GM19455 (cell line): ENCODE results near the gene TCEANC2.

Experiments used
- ATAC-seq: cut with Tn5 transposase; IDR thresholded peaks from one replicate; pipeline ENCODE4 v1.9.1; 2021; ENCODE audit not compliant: unreplicated experiment

The TCEANC2 gene

DNA sequence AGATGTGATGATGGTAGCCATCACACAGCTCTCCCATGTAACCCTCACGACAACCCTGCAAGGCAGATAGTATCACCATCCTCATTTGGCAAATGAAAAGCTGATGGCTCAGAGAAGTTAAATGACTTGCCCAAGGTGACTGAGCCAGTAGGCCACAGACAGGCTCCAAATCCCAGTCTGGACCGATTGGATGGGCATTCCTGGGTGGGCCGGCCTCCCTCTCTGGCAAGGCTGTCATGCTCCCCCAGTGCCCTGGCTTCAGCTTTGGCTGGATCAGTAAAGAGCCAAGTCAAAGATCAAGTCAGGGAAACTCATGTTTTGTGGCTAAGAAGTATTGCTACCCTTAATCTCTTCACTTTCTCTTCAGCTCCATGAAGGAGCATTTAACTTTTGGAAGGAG is 58.2 kb downstream of the TCEANC2 start:
- ATAC-seq, result no peak

DNA sequence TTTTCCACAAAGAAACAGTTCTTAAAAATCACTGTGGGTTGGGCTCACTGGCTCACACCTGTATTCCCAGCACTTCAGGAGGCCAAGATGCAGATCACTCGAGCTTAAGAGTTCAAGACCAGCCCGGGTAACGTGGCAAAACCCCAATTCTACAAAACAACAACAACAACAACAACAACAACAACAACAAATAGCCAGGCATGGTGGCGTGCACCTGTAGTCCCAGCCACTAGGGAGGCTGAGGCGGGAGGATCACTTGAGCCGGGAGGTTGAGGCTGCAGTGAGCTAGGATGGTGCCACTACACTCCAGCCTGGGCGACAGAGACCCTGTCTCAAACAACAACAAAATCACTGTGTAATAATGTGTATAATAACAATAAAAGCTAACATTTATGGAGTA is 58.6 kb downstream of the TCEANC2 start:
- ATAC-seq, result no peak

DNA sequence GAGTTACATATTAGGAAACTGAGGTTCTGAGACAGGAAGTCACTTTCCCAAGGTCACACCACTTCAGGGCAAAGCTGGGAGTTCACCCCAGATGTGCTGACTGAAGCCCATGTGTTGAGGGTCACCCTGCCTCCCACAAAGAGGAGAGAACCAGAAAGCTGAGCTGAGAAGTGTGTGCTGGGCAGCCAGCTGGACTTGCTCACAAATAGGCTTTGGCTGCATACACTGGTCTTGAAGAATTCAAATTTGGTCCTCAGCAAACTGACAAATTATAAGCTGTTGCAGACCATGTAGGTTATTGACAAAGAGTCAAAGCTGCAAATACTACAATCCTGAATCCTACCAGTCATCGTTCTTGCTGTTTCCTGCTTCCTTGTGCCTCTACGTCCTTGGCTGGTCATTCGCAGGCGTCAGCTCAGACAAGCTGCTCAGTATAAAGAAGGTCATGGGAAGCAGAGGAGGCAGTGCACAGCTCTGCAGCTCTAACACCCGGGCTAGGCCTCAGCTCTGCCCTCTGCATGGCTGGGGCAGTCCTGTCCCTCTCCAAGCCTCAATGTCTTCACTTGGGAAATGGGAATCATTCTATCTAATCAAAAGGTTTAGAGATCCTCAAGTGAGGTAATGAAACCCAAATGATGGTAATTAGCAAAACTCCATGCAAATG is 59.4 kb downstream of the TCEANC2 start:
- ATAC-seq, result no peak

DNA sequence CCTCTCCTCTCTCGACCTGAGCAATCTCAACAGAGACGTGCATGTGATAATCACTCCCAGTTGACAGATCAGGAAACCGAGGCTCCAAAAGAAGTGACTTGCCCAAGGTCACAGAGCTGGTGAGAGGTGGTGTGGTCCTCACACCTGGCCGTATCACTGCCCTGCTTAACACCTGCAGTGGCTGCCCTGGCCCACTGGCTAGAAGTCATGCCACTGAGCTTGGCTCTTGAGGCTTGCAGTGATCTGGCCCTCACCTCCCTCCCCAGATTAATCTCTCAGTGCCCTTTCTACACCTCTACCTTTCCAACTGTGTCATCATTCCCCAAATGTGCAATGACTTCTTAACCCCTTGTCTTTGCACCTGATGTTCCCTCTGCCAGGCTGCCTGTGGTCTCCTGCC is 60.6 kb downstream of the TCEANC2 start:
- no peak for ATAC-seq

DNA sequence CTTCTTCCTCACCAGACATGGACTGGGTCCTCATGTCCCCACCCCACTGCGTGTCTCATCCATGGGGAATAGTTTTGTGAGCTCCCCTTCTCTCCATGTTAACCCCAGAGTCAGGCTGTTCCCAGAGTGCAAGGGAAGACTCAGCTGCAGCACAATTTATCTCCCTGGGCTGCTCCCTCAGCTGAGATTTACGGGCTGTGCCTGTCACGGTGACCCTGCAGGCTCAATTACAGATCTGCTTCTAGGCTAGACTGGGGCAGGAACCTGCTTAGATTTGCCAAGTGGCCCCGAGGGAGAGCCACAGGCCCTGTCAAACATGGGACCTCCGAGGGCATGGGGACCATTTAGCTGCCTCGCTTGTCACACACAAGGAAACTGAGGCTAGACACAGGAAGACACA is 61.5 kb downstream of the TCEANC2 start:
- ATAC-seq, result no peak

DNA sequence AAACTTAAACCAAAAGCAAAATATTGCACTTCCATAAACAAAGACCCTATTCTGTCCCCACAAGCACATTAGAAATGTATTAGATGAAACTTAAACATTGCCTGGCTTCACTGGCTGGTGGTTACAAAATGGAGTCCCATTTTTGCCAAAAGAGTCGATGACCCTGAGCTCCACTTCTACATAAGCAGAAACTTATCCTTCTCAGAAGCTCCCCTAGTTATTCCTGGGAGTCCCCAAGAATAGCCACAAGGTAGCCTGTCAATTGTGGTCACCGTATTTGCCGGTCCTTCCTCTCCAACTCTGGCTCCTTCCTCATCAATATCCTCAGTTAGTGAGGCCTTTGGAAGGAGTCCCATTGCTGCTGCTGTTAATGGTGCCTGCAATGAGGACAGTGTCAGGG is 62.1 kb downstream of the TCEANC2 start:
- no peak for ATAC-seq

DNA sequence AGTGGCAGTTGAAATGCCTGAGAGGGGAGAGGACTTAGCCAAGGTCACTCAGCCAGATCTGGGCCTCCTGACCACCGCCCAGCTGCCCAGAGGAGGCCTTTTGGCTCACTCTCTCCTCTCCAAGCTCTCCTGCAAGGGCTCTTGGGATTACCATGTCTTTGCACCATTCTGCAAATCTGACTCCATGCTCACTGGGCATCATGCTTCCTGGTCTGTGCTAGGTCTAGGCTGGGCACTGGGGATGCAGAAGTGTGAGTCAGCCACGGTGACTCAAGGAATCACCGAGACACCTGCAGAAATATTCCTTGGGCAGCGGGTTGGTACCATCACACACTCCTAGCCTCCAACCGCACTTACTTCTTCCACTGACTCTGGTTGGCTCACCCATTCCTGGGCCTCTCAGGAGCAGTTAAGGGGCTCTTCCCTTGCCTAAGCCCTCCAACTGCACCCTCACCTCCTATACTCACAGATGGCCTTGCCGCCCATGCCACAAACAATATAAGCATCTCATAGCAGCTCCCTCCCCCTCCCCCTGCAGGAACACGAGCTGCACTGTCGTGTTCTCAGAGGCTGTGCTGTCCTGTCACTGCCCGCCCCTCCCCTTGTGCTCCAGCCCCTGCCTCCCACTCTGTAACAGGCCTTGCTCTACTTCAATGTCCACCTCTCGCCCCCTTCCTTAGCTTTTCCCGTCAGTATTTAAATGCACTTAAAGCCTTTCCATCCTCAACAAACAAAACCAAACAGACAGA is 64.6 kb downstream of the TCEANC2 start:
- no peak for ATAC-seq

DNA sequence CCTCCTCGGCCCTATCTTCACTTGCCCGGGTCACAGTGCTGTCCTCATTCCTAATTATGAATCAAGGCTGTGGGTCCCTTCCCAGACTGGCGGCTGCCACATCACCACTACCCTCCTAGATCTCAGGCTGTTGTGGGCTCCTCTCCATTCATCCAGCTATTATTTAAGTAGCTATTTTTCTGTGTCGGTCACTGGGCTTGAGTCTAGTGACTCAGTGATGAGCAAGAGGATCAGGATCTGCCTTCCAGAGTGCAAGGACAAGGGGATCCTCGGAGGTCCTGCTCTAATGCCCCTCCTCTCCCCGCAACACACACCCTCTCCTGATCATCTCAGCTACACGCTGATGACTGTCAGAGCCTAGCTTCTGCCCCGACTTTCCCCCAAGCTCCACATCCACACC is 65.3 kb downstream of the TCEANC2 start:
- ATAC-seq, result no peak

DNA sequence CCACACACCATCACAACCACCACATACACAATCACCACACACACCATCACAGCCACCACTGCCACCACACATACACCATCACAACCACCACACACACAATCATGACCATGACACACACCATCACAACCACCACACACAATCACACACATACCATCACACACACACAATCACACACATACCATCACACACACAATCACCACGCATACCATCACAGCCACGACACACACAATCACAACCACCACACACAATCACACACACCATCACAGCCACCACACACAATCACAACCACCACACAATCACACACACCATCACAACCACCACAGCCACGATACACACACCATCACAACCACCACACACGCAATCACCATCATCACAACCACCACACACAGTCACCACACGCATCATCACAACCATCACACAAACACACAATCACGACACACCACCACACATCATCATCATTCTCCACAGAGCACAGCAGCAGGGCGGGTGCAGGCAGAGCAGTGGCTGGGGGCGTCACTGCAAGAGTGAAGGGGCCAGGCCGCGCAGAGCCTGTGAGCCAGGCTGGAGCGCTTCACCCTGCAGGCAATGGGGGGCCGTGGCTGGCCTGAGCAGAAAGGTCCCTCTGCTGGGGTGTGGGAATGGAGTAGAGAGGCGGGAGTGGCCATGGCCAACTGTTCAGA is 66.8 kb downstream of the TCEANC2 start:
- ATAC-seq, result no peak

DNA sequence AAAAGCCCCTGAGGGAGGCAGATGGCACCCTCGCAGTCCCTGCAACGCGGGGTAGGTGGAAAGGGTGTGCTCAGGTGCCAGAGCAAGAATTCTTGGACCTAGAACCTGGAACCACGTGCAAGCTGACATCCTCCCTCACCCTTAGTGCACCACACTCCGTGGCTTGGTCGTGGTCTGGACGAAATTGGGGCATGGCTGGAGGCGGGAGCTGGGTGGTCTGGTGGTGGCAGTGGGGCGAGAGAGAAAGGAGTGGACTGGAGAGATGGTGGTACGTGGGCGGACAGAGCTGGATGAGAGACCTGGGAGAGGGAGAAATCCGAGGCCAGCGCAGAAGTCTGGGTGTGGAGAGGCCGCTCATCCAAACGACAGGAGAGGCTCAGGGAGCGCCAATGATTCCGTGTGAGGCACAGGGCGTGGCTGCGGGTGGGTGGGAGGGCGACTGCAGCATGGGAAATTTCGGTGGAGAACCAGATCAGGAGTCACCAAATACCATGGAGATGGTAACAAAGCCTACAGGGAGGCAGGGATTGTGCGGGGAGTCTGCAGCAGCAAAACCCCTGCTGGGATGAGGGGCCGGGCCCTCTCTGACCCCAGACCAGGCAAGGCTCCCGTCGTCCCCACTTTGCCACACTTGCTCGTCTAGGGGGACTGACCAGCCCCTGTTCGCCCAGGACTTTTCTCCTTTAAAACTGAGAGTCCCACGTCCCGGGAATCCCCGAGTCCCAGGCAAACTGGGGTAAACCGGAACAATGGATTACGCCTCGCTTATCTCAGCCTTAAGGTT is 67.5 kb downstream of the TCEANC2 start:
- no peak for ATAC-seq

DNA sequence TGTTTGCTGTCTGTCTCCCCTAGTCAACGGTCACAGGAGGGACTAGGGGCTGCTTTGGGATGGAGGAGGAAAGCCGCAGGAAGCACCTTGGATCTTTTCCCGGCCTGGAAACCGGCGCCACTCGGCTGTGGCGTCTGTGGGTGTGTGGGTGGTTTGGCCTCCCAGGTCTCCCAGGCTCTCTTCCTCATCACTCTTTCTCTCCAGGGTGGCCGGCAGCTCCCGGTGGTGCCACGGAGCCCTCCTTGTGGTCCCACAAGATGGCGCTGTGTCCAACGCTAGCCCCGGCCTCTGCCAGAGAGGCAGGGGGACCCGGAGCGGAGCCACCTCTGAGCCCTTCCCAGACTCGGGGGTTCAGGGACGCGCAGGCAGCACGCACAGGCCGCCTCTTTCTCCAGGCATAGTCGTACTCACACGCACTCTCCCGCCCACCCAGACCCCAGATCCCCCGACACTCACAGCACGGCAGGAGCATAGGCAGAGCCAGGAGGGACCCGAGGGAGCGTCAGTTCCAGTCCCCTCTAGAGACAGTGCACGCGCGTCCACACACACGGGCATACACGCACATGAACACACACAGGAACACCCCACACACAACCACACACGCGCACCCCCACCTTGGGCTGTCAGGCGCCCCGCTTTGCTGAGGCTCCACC is 68.2 kb downstream of the TCEANC2 start:
- no peak for ATAC-seq

DNA sequence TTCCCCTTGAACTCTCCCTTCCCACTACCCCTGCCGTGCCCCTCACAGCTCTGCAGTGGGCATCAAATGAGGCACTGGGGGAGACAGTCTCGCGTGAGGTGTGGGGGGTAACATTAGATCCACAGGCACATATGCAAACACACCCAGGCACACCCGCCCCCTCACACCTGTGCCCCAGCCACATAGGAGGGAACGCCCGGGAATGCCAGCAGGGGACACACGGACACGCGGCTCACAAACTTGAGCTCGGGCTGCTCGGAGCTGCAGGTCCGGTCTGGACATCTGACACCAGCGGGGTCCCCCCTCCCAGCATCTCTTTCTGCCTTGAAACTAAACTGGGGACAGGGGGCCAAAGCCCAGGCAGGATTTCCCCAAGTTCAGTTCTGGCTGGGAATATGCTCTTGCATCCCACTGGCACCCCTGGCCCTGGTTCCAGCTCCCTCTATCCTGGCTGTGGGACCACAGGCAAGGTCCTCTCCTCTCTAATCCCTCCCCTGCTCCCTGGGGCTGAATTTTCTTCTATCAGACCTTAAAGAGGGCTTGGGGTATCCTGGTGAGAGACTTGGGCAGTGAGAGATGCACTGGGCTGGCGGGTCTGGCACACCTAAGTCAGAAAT is 68.8 kb downstream of the TCEANC2 start:
- no peak for ATAC-seq

DNA sequence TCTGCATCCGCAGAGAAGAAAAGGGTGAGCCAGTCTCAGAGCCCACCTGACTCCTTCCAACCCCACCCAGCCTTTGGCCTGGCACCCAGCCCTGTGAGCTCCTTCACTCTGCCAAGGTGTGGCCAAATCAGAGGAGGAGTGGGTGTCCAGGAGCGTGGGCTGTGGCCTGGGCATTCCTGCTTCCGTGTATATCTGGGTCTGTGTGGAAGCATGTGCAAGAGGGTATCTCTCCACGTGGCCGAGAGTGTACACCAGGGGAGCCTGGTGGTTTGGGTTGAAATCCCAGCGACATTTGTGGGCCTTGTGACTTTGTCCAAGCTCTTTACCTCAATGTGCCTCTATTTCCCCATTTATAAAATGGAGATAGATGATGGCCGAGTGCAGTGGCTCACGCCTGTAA is 69.6 kb downstream of the TCEANC2 start:
- ATAC-seq, result no peak

DNA sequence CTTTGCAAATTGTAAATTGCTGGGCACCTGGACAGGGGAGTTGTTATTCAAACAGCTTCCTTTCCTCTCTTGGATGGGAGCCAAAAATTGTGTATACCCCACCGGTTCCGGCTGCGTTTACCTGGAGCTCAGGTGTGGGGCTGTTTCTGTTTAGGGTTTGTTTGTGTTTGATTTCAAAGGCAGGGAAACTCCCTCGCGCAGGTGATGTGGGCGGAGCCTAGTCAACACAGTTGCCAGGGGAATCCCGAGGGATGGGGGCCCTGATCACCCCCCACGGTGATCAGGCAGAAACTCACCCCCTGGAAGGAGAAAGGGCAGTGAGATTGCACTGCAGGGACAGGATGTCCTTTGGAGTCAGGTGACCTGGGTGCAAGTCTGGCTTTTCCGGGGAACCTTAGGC is 71.1 kb downstream of the TCEANC2 start:
- ATAC-seq, result no peak

DNA sequence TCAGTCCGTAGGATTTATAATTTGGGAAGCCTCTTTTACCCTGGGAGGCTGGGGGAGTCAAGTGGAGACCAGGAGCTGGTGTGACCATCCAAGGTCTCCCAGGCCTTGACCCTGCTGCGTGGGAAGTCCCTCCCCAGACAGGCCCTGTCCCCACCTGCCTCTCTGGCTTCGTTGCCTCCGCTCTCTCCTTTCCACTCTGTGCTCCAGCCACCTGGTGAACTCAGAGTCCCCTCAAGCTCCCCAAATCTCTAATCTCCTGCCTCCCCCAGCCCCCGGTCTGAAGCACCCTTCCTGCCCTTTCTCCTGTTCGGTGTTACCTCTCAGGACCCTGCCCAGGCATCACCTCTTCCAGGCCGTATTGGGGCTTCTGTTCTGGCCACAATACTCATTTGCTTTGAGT is 71.5 kb downstream of the TCEANC2 start:
- ATAC-seq, result no peak

DNA sequence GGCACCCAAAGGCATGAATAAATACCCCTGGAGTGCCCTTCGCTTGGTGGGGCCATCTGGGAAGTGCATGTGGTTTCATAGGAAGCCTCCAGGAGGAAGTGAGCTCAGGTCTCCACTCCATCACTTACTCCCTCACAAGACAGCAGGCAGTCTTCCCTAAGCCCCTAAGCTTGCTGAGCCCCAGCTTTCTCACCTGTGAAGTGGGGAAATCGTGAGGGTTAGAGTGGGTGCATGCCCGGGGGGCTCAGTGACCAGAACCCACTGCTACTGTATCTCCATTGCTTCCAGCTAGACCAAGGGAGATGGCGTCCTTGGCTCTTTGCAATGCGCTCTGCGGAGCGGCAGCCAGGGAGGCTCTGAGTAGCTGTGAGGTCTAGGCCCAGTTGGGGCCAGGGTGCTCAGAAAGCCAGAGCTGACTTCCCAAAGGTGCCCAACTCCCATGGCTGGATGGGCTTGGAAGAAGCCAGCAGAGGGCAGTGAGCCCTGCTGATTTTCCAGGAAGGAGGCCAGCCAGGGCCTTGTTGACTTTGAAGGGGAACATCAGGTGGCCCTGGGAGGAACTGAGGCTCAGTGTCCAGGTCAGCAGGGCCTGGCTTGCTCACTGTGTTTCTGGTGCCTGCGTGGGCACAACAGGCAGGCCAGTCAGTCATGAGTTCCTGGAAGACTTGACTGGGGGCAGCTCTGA is 72.1 kb downstream of the TCEANC2 start:
- ATAC-seq, result no peak

DNA sequence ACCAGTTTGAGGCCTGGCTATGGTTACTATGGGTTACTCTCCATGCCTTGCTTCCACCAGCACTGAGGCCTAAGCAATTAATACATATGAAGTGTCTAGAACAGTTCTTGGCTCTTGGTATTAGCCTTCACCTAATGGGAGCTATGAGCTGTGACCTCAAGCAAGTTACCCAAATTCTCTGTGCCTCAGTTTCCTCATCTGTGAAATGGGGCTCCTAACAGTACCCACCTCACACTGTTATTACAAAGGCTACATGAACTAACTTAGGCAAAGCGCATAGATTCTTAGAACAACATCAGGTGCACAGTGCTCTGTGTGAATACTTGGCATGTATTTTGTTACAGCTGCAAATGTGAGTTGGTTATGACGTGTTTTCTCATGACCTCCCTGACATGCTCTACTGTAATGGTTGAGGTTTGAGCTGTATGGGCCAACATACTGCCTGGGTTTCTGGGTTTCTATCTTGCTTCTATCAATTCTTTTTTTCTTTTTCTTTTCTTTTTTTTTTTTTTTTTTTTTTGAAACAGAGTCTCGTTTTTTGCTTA is 72.9 kb downstream of the TCEANC2 start:
- ATAC-seq, result no peak

DNA sequence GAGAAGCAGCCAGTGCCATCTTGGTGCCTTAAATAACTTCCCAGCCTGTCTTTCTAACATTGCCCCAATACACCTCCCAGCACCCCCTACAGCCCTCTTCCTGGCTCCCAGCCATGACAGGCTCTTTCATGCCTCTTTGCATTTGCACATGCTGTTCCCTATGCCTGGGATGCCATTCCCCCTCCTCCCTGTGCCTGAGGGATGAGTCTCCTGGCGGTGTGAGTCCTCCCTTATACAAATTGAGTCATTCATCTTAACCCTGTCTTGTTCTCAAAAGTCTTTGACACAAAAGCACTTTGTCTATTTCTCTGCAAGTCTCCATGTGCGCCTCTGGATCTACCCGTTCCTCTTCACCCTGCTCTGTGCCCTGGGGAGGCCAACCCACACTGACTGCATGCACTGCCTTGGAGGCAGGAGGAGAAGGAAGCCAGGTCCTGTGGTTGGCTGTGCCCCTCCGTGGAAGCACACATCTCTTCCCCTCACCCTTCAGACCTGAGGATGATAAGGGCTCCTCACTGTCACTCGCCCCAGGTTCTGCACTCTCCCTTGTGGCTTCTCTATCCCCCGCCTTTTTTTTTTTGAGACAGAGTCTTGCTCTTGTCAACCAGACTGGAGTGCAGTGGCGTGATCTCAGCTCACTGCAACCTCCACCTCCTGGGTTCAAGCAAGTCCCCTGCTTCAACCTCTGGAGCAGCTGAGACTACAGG is 74.3 kb downstream of the TCEANC2 start:
- ATAC-seq, result no peak

DNA sequence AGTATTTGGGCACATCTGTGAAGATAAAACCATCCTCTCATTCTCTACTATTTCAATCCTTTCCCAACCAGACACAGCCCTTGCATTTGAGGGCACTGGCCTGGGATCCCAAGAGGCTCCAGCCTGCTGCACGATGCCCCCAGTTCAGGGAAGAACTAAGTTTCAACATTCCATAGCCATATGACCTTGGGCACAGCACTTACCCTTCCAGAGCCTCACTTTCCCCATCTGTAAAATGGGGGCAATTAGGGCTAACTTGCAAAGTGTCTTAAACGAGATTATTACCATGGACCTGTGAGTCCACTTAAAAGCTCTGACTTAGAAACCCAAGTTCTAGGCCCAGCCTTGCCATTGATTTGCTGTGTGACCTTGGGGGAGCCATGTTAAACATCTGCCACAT is 76.5 kb downstream of the TCEANC2 start:
- no peak for ATAC-seq
